ENCODE results near the gene ELL.

- no peak for TF ChIP-seq EZH2 (IDR thresholded peaks at IDR 0.05; ENCODE audit: insufficient read depth, poor library complexity, severe bottlenecking)
- TF ChIP-seq EZH2phosphoT487 (IDR thresholded peaks at IDR 0.05; ENCODE audit: insufficient read depth, low read depth): no peak
Observed at GRCh38 chr19:18401580-18402112, 120.2 kb downstream of the ELL start.

Measured in GM23248 (cell line).